NT2/D1 (cell line): ENCODE measurements around the gene IPO8.

Experiments used
- SUZ12 ChIP-seq: IDR thresholded peaks from 2 replicates; pipeline ENCODE4 v1.6.1; 2011; ENCODE audit not compliant: insufficient read length, insufficient read depth; ENCODE audit errors: extremely low read depth
- YY1 ChIP-seq: IDR thresholded peaks from 2 replicates; pipeline ENCODE4 v1.6.1; 2011; ENCODE audit not compliant: insufficient read length, insufficient read depth

- no peak for TF ChIP-seq SUZ12
- no peak for TF ChIP-seq YY1
Measured at GRCh38 chr12:30614031-30614430, 81.6 kb downstream of the IPO8 start.
